GDM1 (cell line): ENCODE measurements around the gene THEMIS.
"Not testable (repeated sequence)": the region's sequence is repeated elsewhere in the genome, so short reads cannot be mapped to it uniquely, and the experiment has no call there.

Experiments used
- DNase-seq: peaks from one replicate; lab custom pipeline; 2025; lab: John Stamatoyannopoulos, UW

The THEMIS gene

DNA sequence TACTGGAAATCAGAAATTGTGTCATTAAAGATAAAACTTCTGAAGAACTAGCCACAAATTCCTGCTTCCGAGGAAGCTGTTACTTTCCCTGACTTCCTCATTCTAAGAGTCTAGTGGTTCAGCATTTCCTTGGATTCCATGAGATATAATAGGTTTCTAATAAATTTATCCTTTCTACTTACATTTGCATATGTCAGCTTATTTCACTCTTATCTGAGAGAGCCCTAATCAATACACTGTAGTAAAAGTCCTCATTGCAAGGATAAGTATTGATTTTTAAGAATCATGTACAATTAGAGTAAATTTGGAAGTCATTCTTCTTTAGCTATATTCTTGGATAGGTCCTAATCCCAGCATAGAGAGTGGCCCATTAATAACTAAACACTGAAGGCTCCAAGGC lies 16.9 kb upstream of the THEMIS start:
- DNase-seq: no peak

DNA sequence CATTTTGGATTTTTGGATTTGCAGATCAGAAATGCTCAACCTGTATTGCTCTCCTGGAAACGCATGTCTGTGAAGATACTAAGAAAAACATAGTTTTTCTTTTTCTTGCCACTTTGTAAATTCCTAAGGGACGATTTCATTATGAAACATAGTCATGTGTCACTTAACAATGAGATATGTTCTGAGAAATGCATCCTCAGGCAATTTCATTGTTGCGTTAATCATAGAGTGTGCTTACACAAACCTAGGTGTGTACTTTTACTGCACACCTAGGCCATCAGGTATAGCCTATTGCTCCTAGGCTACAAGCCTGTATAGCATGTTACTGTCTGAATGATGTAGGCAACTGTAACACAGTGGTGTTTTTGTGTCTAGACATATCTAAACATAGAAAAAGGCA lies 13.4 kb upstream of the THEMIS start:
- DNase-seq: no peak

DNA sequence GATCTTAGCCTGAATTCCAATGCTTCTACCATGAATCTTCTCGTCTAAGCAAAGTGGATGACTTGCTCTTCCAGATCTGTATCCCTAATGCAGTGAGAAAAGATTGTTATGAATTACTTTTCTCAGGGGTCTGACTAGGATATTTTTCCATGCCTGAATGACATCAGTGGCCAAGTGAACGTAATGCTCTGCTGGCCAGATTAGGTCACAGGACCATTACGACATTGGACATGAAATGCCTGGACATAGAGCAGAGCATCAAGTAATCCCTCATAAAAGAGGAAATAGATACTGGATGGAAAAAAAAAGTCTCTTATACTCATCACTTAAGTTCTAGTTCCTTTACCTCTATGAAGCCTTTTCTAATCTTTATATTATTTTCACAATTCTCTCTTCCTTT lies 12.1 kb upstream of the THEMIS start:
- no peak for DNase-seq

DNA sequence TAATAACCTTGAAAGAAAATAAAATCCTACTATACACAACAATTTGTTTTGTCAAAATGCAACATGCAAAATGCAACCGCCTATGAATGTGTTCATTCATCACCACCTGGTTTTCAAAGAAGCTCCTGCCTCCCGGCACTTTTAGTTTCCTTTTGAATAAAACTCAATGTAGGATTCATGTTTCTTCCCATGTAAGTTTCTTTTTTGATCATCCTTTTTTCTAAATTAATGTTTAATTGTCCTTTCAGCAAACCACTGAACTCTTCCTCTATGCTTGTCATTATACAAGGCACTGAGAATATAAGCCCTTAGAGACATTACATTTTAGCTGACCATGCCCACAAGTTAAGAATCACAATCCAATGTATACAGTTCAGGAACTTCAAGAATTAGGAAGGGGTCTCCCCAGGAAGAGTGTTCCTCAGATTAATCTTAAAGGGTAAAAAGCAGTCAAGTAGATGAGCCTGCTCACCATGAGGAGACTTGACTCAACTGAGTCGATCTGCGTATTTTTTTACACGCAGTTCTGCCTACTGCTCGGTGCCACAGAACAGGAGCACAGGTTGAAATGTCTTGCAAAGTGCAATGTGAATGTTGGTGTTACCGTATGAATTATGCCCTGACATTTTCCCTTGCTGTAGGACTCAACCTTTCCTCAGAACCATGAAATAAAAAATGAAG lies 7.2 kb upstream of the THEMIS start:
- DNase-seq: no peak

DNA sequence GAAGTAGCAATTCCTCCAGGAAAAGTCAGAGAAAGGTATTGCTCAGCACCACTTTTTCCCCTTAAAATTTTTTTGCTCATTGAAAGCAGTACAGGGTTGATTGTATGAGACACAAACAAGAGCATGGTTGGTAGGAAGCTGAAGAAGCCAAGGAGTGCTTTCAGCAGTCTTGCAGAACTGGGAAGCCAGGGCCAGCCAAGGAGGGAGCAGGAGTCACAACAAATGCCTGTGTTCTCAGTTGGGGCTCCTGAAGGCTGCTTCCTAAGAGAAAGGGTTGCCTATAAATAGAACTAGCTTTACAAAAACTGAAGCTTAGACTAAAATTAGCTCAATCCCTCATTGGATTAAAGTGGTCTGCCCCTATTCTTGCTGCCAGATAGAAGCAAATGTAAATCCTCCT lies 3.3 kb upstream of the THEMIS start:
- no peak for DNase-seq

DNA sequence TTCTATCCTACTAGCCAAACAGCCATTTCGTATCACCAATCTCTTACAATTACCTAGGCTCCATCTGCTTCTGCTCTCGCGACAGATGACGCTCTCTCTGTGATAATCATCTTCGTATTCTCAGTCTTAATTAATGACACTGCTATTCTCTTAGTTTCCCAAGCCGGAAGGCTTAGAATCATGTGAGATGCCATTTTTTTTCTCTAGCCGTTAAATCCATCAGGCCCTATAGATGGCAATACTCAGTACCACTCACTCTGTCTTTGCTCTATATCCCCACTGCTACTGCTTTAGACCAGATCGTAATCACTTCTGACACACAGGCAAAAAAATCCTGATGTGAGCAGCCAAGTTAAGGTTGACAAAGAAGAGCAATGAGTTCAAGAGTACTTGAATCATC lies 2.1 kb upstream of the THEMIS start:
- DNase-seq: no peak

DNA sequence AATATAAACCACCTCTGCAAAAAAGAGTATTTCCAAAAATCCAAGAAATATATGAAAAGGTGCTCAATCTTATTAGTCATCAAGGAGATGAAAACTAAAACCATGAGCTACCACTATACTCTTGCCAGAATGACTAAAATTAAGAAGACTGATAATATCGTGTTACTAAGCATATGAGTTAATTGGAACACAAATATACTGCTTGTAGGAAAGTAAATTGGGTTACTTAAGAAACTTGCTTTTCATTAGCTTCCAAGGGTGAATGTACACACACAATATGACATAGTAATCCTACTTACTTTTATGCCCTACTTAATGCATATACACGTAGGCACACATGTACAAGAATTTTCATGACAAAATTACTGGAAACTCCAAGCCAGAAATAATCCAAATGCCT lies 3.4 kb downstream of the THEMIS start:
- DNase-seq: no peak

DNA sequence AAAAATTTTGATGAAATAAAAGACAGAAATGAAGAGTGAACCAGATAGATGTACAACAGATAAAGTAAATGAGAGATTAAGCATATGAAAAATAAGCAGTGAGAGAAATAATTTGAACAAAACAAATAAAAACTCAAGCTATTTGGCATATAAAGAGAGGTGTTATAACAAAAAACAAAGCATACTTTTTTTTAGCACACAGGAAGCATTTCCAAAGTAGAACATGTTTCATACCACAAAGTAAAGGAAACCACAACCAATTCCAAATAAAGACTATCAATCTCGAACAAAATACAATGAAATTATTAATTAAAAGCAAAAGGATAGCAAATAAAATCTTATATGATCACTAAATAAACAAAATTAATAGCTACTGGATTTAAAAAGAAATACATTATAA lies 6.8 kb downstream of the THEMIS start:
- DNase-seq: no peak

DNA sequence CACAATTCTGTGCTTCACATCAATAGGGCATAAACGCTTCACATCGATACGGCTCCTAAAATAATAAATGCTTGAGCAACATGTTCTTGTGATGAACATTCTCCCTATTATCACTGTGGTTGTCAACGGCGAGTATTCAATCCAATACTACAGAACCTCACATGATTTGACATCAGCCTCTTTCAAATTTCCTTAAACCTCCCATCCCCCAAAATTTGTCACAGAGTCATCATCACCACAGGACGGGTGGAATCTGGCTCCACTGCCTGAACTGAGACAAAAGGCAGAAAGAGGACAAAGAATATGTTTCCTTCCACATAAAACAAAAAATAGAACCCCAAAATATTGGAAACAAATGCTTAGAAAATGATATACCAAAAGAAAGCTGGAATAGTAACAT lies 7.3 kb downstream of the THEMIS start:
- no peak for DNase-seq

DNA sequence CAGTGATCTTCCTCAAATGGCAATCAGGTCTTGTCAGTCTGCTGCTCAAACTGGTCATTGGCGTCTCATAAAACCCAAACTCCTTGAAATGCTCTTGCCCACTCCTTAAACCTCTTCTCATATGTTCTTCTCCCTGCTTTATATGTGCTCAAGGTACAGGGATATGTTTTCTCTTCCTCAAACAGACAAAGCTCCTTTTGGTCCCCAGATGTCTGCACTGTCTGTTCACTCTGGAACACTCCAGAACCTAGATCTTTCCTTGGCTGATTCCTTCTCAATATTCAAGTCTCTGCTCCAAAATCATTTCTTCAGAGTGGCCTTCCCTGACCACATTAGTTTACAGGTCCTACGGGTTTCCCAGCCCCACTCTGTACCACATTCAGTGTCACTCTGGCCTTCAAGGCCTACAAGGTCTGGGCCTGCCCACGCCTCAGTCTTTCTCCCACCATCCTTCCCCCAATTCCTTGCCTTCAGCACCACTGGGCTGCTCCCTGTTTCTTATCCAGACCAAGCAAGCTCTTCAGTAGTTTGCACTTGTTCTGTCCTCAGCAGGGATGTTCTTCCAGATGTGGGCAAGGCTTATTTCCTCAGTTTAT lies 9.0 kb downstream of the THEMIS start:
- DNase-seq: no peak

DNA sequence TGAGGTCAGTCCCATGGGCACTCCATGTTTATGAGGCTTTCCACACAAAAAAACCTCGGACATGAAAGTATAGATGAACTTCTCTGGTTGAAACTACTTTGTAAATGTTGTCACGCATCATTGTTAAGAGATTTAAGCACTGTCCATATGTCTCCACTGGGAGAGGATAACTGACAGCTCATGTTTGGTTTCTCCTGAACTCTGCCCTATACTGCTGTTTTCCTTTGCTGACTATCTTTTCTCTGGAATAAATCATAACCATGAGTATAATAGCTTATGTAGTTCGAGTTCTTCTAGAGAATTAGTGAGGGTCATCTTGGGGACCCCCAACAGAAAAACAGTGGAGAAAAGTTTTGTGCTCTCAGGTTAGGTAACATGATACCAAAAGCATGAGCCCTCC lies 14.3 kb downstream of the THEMIS start:
- DNase-seq: no peak

DNA sequence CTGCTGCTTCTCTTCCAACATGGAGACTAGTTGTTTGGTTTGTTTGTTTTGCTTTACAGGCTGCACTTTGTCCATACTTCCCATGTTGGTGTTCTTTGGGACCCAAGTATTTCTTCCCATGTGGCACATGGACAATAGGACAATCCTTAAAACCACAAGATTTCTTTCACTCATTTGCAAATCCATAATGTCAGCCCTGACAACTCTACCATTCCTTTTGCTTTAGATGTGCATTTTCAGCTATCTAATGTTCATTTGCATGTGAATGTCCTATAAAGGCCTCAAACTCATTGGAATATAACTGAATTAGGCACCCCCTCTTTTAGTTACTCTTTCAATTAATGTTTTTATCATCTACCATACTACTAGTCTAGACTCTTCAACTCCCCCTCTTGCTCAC lies 16.7 kb downstream of the THEMIS start:
- DNase-seq: no peak

DNA sequence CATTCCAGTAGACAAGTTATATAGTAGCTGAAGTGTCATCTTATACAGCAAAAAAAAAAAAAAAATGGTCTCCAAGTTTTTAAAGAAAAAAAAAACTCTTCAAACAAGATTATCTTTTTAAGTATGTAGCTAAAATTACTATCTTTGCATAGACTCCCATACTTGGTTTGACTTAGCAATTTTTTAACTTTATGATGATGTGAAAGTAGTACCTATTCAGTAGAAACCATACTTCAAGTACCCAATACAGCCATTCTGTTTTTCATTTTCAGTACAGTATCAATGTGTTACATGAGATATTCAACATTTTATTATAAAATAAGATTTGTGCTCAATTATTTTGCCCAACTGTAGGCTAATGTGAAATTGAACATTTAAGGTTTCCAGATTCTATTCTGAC lies 18.9 kb downstream of the THEMIS start:
- DNase-seq: not testable (repeated sequence)

DNA sequence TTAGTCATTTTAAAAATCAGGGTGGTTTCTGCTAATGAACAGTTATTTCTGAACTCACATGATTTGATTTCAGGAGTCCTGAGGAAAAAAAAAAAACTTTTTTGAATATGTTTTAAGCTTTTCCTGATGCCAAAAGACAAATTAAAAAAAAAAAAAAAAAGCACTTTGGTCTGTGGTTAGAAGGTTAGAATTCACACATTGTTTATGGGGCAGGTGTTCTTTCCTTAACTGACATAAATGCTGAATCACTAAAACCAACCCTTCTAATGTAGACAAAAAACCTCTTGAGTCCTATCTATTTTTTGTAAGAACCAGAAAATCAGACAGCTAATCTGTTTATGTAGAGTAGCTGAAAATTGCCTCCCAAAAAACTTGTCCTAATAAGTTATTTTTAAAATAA lies 20.4 kb downstream of the THEMIS start:
- no peak for DNase-seq

DNA sequence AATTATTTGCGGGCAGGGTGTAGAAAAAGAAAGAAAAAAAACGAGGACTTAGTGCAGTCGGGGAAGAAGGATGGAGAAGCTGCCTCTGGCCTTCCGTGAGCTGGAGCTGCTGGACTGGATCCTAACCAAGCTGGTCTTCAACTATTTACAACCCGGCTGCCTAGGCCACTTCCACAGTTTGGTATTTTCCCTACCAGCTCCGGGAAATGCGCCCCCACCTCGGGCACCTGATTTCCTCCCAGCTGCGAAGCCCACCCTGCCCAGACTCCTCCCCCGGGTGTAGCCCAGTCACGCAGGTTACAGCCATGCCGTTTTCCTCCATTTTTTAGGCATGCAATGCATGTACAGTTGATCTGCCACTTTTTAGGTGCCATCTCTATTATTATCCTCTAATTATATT lies 21.2 kb downstream of the THEMIS start:
- no peak for DNase-seq

DNA sequence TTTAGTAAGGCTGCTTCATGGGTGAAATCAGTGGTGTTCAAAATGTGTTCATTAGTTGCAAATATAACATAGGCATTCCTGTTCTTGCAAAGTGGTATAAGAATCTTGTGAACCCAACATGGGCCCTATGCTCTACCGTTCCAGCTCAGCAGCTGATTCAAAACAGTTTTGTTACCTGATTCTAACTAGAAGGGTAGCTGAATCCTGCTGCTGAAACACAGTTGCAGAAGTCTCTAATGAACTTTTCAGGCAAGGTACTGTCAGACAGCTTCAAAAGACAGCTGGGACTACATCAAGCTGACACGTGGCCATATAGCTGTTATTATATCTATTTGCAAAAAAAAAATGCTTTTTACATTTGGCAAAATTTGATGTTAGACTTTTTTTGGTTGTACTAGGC lies 22.7 kb downstream of the THEMIS start:
- DNase-seq: no peak

DNA sequence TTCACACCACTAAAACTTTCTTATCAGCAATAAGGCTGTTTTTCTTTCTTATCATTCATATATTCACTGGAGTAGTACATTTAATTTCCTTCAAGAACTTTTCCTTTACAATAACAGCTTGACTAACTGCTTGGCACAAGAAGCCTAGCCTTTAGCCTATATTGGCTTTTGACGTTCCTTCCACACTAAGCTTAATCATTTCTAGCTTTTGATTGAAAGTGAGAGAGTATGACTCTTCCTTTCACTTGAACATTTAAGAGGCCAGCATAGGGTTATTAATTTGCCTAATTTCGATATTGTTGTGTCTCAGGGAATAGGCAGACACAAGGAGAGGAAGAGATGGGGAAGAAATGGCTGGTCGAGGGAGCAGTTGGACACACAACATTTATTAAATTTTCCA lies 23.6 kb downstream of the THEMIS start:
- DNase-seq: no peak

DNA sequence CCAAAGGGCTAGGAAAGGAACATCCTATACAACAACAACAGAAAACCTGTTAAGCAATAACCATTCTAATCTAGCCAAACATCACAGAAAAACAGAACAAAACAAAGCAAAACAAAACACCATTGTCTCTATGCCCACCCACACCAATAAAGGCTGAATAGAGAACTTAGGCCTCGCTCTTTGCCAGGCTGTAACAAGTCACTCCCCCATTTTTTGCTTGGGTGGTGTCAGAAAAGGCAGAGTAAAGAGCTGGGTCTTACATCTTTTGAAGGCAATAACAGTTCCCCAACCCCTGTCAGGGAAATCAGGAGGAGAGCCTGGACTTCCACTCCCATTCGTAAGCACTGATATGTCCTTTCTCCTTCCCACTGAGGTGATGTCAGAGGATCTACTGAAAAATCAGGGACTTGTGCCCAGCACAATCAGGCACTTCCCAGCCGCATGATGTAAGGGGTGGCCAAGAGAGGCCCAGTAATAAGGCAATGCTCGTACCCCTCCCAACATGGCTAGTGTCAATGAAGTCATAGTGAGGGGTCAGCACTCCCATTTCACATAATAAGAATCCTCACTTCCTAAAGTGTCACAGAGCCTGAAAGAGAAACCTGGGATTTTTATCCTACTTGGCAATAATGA lies 31.0 kb downstream of the THEMIS start:
- no peak for DNase-seq

DNA sequence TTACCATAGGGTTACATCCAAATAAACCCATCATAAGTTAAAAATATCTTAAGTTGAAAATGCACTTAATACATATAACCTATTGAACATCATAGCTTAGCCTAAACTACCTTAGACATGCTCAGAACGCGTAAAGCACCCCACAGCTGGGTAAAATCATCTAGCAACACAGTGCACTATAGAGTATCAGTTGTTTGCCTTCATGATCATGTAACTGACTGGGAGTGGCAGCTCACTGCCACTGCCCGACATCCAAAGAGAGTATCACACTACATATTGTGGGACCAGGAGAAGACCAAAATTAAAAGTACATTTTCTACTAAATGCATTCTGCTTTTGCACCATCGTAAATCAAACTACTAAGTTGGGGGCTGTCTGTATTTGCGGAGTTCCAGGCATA lies 31.7 kb downstream of the THEMIS start:
- no peak for DNase-seq

DNA sequence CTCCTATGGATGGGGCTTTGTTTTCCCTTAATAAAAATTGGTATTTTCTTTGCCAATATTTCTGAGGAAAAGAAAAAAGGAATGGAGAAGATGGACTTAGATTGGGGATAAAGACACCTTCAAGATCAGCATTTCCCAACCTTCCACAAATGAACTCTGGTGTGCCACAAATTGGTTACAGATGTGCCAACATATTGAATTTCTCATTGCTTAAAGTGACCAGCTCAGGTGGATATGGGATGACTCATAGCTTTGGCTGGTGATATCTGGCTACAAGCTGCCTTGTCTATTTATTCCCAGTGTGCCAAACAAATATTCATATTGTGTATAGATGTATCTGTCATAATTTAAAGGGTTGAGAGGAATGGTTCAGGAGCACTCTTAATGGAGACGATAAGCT lies 32.5 kb downstream of the THEMIS start:
- DNase-seq: no peak

DNA sequence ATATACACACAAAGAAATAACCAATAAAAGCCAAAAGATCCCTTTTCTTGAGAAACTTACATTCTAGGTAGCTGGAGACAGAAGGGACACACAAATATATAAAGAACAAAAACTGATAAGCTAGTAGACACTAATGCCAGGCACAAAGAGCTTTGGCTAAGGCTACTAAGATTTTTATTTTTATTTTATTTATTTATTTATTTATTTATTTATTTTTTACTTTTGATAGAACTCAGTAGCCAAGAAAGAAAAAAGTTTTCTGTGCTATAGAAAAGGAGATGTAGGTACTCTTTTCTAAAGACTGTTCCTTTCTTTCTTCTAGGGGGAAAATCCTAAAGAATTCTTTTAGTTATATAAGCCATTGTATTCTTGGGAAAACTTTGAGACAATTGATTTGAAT lies 34.1 kb downstream of the THEMIS start:
- DNase-seq: no peak

DNA sequence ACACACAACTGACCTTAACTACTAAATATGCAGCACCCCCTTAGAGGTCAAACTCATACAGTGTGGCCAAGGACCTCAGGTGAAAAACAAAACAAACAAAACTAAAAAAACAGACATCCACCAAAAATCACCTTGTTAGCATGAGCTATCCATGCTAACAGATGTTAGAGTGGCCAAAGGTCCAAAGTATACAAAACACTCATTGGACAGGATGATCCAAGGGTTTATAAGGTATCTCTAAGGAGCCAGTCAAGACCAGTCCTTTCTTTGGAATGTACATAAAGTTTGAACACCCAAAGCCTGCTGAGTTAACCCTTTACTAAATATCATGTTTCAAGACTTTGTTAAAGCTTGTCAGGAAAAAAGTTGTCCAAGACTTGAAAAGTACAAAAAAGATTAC lies 35.8 kb downstream of the THEMIS start:
- no peak for DNase-seq

DNA sequence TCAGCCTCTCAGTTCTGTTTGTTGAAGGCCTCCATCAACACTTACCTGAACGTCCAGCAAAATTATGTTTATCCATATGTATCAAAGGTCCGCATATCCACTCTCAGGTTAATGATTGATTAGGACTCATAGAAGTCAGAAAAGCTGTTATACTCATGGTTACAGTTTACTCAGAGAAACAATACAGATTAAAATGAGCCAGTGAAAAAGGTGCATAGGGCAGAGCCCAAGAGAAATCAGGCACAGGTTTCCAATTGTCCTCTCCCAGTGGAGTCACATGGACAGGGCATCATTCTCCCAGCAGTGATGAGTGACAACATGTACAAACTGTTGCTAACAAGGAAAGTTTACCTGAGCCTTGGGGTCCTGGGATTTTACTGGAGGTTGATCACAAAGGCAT lies 36.2 kb downstream of the THEMIS start:
- DNase-seq: no peak

DNA sequence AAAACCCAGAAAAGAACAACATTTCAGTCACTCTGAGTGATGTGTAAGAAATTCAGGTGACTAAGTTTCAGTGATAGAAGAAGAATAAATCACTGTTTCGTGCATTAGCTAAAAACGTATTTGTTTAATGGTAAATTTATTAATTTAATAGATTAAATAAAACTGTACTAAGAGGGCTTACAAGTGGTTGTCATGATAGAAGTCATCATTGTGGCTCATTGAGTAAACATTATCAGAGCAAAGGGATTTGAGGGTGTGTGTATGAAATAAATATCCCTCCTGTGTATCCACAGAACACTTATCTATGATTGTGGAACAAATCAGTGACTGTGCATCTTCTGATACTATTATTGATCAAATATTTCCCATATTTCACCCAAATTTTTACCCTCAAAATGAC lies 40.1 kb downstream of the THEMIS start:
- DNase-seq: no peak
